K562 (cell line): ENCODE measurements around the gene RERE. TPM values are rescaled to one million over a fixed set of nuclear protein-coding genes. Genes with fewer than 3 reads are reported as not detected.

ENCODE experiments used
- ATAC-seq: fragments of 200-7000 bp; cut with Tn5 transposase; 3 replicates; pipeline ENCODE4 v1.9.1; 2020; ENCODE audit warnings: moderate library complexity
- BruUV-seq: library from RNA; stranded (reverse); fragments of 400-500 nt; replicated peaks from 2 replicates; lab custom pipeline; 2021; lab: Mats Ljungman, UMichigan
- CTCF ChIA-PET: fragments of 300-600 bp; formaldehyde crosslinking; extraction: SDS; loops from one replicate; lab custom pipeline; 2021; ENCODE audit warnings: low intra/inter-chr PET ratio; lab: Yijun Ruan, JAX
- POLR2A ChIA-PET: fragments of 300-600, 350-650 bp; sonication (Branson Sonifier 250); formaldehyde crosslinking; extraction: SDS; loops from one replicate; lab custom pipeline; 2021; ENCODE audit warnings: antibody characterized with exemption, inconsistent platforms; lab: Yijun Ruan, JAX
- DNase-seq, 4 experiments: peaks; one replicate each; pipeline versions ENCODE4 v3.0.0 to v3.0.0-alpha.2; 2011 to 2018; ENCODE audit warnings: low spot score in 3 of 4, mixed read lengths in 3 of 4; ENCODE audit errors: extremely low read depth in 1 of 4
- FAIRE-seq: peaks from 2 replicates; lab custom pipeline; 2011; peaks lifted over from hg19 to GRCh38; lab: Jason Lieb, UNC
- H2AFZ ChIP-seq: 2 replicates; pipeline ENCODE4 v1.6.0; 2011; ENCODE audit warnings: low read depth, low read length, control low read depth, inconsistent platforms
- H3K27ac ChIP-seq: fragments of 200-600 bp; 3 replicates; pipeline ENCODE4 v1.8.0; 2011; ENCODE audit warnings: low read depth, mild to moderate bottlenecking, control low read depth, inconsistent platforms, low read length, moderate library complexity, mixed read lengths; ENCODE audit errors: extremely low read depth
- H3K27me3 ChIP-seq, 2 experiments: fragments of 300-600 bp in 1 of 2; 2 replicates in 1 of 2; 3 replicates in 1 of 2; pipeline versions ENCODE4 v1.6.0 to v1.8.0; 2011; ENCODE audit warnings: inconsistent platforms in 2 of 2, low read length in 2 of 2, mild to moderate bottlenecking in 1 of 2, mixed read lengths in 1 of 2, moderate library complexity in 1 of 2; ENCODE audit not compliant: control insufficient read depth in 2 of 2, insufficient read depth in 2 of 2
- H3K36me3 ChIP-seq: fragments of 300-600 bp; 3 replicates; pipeline ENCODE4 v1.8.0; 2011; ENCODE audit warnings: mild to moderate bottlenecking, low read length, inconsistent platforms; ENCODE audit not compliant: control insufficient read depth, insufficient read depth
- H3K4me1 ChIP-seq, 2 experiments: fragments of 200-600 bp in 1 of 2; replicated peaks in 1 of 2; 2 replicates in 1 of 2; 3 replicates in 1 of 2; pipeline versions ENCODE4 v1.5.1 to v1.8.0; 2011; ENCODE audit warnings: inconsistent platforms in 2 of 2, low read length in 2 of 2, mild to moderate bottlenecking in 1 of 2, mixed read lengths in 1 of 2, moderate library complexity in 1 of 2; ENCODE audit not compliant: control insufficient read depth in 2 of 2, insufficient read depth in 2 of 2
- H3K4me2 ChIP-seq: 2 replicates; pipeline ENCODE4 v1.6.1; 2011; ENCODE audit warnings: low read length, control low read depth, inconsistent platforms, mixed read lengths; ENCODE audit not compliant: insufficient read depth
- H3K4me3 ChIP-seq: fragments of 200-600 bp; sonication (generic), shearing (Covaris generic); 2 replicates; pipeline ENCODE4 v1.5.1; 2016; ENCODE audit warnings: control low read depth, inconsistent platforms
- H3K79me2 ChIP-seq: fragments of 200-600 bp; 3 replicates; pipeline ENCODE4 v1.8.0; 2011; ENCODE audit warnings: low read length, inconsistent platforms; ENCODE audit not compliant: control insufficient read depth, insufficient read depth
- H3K9ac ChIP-seq, 2 experiments: 2 replicates each; pipeline versions ENCODE4 v1.6.0 to v1.6.1; 2011; ENCODE audit warnings: low read depth in 2 of 2, low read length in 2 of 2, control low read depth in 1 of 2, inconsistent platforms in 1 of 2, mild to moderate bottlenecking in 1 of 2, mixed read lengths in 1 of 2; ENCODE audit not compliant: insufficient read depth in 1 of 2
- H3K9me1 ChIP-seq: one replicate; pipeline ENCODE4 v1.6.0; 2011; ENCODE audit warnings: inconsistent platforms, mild to moderate bottlenecking, low read length, moderate library complexity; ENCODE audit not compliant: control insufficient read depth, insufficient read depth
- H3K9me3 ChIP-seq: replicated peaks from 2 replicates; pipeline ENCODE4 v1.5.1; 2011; ENCODE audit warnings: low read depth, low read length, inconsistent platforms; ENCODE audit not compliant: control insufficient read depth, insufficient read depth
- H4K20me1 ChIP-seq: replicated peaks from 2 replicates; pipeline ENCODE4 v1.6.1; 2011; ENCODE audit warnings: low read length, inconsistent platforms, mixed read lengths; ENCODE audit not compliant: control insufficient read depth, insufficient read depth
- CBX5 ChIP-seq: IDR thresholded peaks from 2 replicates; pipeline ENCODE4 v1.6.1; 2014; ENCODE audit warnings: low read depth, borderline replicate concordance
- CTBP1 ChIP-seq: fragments of 450-650 bp; IDR thresholded peaks from 2 replicates; pipeline ENCODE4 v1.6.1; 2016; ENCODE audit warnings: borderline replicate concordance
- DACH1 ChIP-seq: fragments of 450-650 bp; IDR thresholded peaks from 2 replicates; pipeline ENCODE4 v1.6.1; 2018; ENCODE audit not compliant: partially characterized antibody
- GABPB2 ChIP-seq: fragments of 250-450 bp; sonication (Bioruptor Pico); conservative IDR thresholded peaks from 2 replicates; pipeline ENCODE4 v1.5.1; 2021; ENCODE audit warnings: mild to moderate bottlenecking
- HDAC1 ChIP-seq, 2 experiments: fragments of 450-650 bp; IDR thresholded peaks; 2 replicates each; pipeline ENCODE4 v1.6.1; 2016 to 2017; ENCODE audit warnings: inconsistent platforms in 1 of 2, mild to moderate bottlenecking in 1 of 2, moderate library complexity in 1 of 2
- LARP7 ChIP-seq: fragments of 450-650 bp; IDR thresholded peaks from 2 replicates; pipeline ENCODE4 v1.6.1; 2016
- MEF2D ChIP-seq: conservative IDR thresholded peaks from 2 replicates; pipeline ENCODE4 v1.6.1; 2016; ENCODE audit warnings: low read depth, missing genetic modification characterization, missing compliant biosample characterization
- MYC ChIP-seq, 2 experiments: fragments of 250-450 bp in 1 of 2; sonication (Bioruptor Pico) in 1 of 2; IDR thresholded peaks; 2 replicates each; pipeline versions ENCODE4 v1.5.1 to v1.6.1; 2012 to 2021; ENCODE audit warnings: low read depth in 2 of 2, borderline replicate concordance in 1 of 2, improper control_type of control experiment in 1 of 2, low read length in 1 of 2, mild to moderate bottlenecking in 1 of 2, moderate library complexity in 1 of 2
- SPI1 ChIP-seq: IDR thresholded peaks from 2 replicates; pipeline ENCODE4 v1.6.1; 2011; ENCODE audit warnings: low read depth, low read length, control low read depth, borderline replicate concordance
- ZFX ChIP-seq: sonication (generic); formaldehyde crosslinking; IDR thresholded peaks from 2 replicates; pipeline ENCODE4 v1.8.0; 2022; ENCODE audit warnings: mild to moderate bottlenecking, missing genetic modification reagents, moderate library complexity
- WGBS: fragments of 100-300 bp; shearing (Covaris generic); methylation state at CpG from one replicate; pipeline ENCODE4 v1.1.6; 2016; ENCODE audit warnings: low coverage, mixed read lengths; ENCODE audit not compliant: insufficient coverage; ENCODE audit errors: missing lambda C conversion rate; 5-methylcytosine and 5-hydroxymethylcytosine counted together
- in situ Hi-C: fragments of 300-500 bp; cut with MboI; formaldehyde crosslinking; loops from 4 replicates; pipeline ENCODE4 v1.15.0; 2018; ENCODE audit warnings: inconsistent platforms, mixed read lengths
- intact Hi-C: fragments of 100-400 bp; cut with micrococcal nuclease; formaldehyde crosslinking; loops from 2 replicates; pipeline ENCODE4 v1.14.2; 2022
- polyA plus RNA-seq, 8 experiments: library from polyadenylated mRNA; depleted of rRNA in 4 of 8; stranded (reverse) in 5 of 8; unstranded in 3 of 8; fragments of >200 nt; fragmentation: Nextera tagmentation in 2 of 8; fragmentation: Illumina TruSeq in 1 of 8; extraction: Ambion mirVana in 2 of 8; extraction: Trizol in 1 of 8; gene quantifications; 2 replicates each; pipeline versions ENCODE4 v1.2.1 to v1.2.3, GENCODE V29; 2011 to 2014; ENCODE audit warnings: inconsistent platforms in 1 of 8, missing spikeins in 1 of 8
- total RNA-seq, 7 experiments: library from RNA; depleted of rRNA in 6 of 7; stranded (reverse); fragments of >200 nt in 6 of 7; fragmentation: Illumina TruSeq in 2 of 7; extraction: Trizol in 2 of 7; gene quantifications; 2 replicates each; pipeline versions ENCODE4 v1.2.1 to v1.2.3, GENCODE V29; 2011 to 2021; ENCODE audit warnings: low replicate concordance in 1 of 7
- TF ChIP-seq, protein P1 (sequence below): fragments of 450-650 bp; IDR thresholded peaks from 2 replicates; pipeline ENCODE4 v1.6.1; 2017; ENCODE audit warnings: mild to moderate bottlenecking, moderate library complexity
- TF ChIP-seq, protein P2 (sequence below), 2 experiments: fragments of 450-650 bp; conservative IDR thresholded peaks; 2 replicates each; pipeline ENCODE4 v1.6.1; 2017; ENCODE audit warnings: mild to moderate bottlenecking in 2 of 2, moderate library complexity in 2 of 2
- TF ChIP-seq, protein P3 (sequence below), 2 experiments: IDR thresholded peaks in 1 of 2; conservative IDR thresholded peaks in 1 of 2; 2 replicates each; pipeline ENCODE4 v1.6.1; 2016; ENCODE audit warnings: low read depth in 2 of 2, mild to moderate bottlenecking in 1 of 2, missing compliant biosample characterization in 1 of 2, missing genetic modification characterization in 1 of 2, moderate library complexity in 1 of 2
- TF ChIP-seq, protein P4 (sequence below): fragments of 450-650 bp; formaldehyde crosslinking; IDR thresholded peaks from 2 replicates; pipeline ENCODE4 v1.4.0; 2020; ENCODE audit warnings: mild to moderate bottlenecking, moderate library complexity

Gene RERE
- total and polyA plus RNA-seq, 9 of the 15 experiments (the other 6 are each of a cell fraction or from before 2014, with no cell fraction given): 3.0 to 51.5 (median 13.4) TPM

DNA sequence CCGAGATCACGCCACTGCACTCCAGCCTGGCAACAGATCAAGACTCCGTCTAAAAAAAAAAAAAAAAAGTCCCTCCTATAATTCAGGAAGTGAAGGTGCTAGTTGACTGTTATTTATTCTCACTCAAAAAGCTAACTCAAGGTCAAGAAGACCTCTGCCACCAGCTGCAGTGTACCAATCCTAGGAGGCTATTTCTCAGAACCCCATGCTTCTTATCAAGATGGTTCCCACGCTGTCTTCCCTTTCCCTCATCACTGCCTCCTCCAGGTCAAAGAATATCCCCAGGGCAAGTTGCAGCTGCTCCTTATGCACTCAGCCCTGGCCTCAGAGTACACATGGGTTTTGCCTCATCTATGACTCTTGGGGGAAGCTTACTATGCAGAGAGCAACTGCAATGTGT is 53.6 kb downstream of the RERE start:
- no peak overlapping the region for H3K4me3 ChIP-seq
- 0 out of 2 replicates have a peak overlapping the region, but pooled peaks have one; percentile 9 for H3K4me2 ChIP-seq
- intact Hi-C loops: no loop called here
- in situ Hi-C loops: no loop called here
- H3K79me2 ChIP-seq: peaks cover 54% of the 10 kb centered on the region
- DNase-seq (peak; percentile 54 to 81 (median 69)), ATAC-seq (peak; percentile 90), FAIRE-seq (peak; percentile 66)
- no peak overlapping the region for H3K27ac ChIP-seq
- H4K20me1 ChIP-seq: peaks cover 7% of the 10 kb centered on the region; the same call in 1 of the 2 replicates
- no peaks in the 10 kb centered on the region for H3K9me1 ChIP-seq
- ChIA-PET CTCF (interaction anchor here (0.6 kb wide), 1 partner anchor 54 kb away, joined by 4 read pairs; the partner anchor contains the start of gene RERE), POLR2A (interaction anchor here (0.6 to 1.4 kb wide), 3 partner anchors 9 to 52 kb away, joined by 3 to 5 read pairs (median 3); no protein-coding TSS in a partner anchor)
- no peak overlapping the region for H2AFZ ChIP-seq
- no peaks in the 10 kb centered on the region for H3K9me3 ChIP-seq
- no TSS peak for BruUV-seq
- 57% methylated on average over 3 of the region's 4 CpGs for WGBS
- peaks cover 10 to 26% of the 10 kb centered on the region in 2 experiments; a peak in 4 of 5 replicates for H3K4me1 ChIP-seq
- H3K27me3 ChIP-seq: no peaks in the 10 kb centered on the region
- no peak overlapping the region for H3K9ac ChIP-seq
- H3K36me3 ChIP-seq: peaks cover 10% of the 10 kb centered on the region
- TF ChIP-seq SPI1 (0 out of 2 replicates have a peak, but pooled peaks have one; percentile 34), CBX5 (no peak), ZFX (CRISPR knock-in tag) (no peak), LARP7 (no peak), CTBP1 (peak; percentile 69; the same call in 1 of the 2 replicates), MYC (IDR thresholded peaks at IDR 0.05; ENCODE audit: low read depth, low read length) (peak; percentile 56), MYC (CRISPR knock-in tag; IDR thresholded peaks at IDR 0.05; ENCODE audit: borderline replicate concordance, low read depth) (no peak), DACH1 (peak; percentile 10), HDAC1 (IDR thresholded peaks at IDR 0.05) (peak in 1 of 2 experiments; percentile 52; a peak in 2 of 4 replicates), GABPB2 (no peak), MEF2D (tag) (no peak)
- TF ChIP-seq, protein P1, sequence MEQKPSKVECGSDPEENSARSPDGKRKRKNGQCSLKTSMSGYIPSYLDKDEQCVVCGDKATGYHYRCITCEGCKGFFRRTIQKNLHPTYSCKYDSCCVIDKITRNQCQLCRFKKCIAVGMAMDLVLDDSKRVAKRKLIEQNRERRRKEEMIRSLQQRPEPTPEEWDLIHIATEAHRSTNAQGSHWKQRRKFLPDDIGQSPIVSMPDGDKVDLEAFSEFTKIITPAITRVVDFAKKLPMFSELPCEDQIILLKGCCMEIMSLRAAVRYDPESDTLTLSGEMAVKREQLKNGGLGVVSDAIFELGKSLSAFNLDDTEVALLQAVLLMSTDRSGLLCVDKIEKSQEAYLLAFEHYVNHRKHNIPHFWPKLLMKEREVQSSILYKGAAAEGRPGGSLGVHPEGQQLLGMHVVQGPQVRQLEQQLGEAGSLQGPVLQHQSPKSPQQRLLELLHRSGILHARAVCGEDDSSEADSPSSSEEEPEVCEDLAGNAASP: no peak
- TF ChIP-seq, protein P2, sequence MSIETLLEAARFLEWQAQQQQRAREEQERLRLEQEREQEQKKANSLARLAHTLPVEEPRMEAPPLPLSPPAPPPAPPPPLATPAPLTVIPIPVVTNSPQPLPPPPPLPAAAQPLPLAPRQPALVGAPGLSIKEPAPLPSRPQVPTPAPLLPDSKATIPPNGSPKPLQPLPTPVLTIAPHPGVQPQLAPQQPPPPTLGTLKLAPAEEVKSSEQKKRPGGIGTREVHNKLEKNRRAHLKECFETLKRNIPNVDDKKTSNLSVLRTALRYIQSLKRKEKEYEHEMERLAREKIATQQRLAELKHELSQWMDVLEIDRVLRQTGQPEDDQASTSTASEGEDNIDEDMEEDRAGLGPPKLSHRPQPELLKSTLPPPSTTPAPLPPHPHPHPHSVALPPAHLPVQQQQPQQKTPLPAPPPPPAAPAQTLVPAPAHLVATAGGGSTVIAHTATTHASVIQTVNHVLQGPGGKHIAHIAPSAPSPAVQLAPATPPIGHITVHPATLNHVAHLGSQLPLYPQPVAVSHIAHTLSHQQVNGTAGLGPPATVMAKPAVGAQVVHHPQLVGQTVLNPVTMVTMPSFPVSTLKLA (conservative IDR thresholded peaks at IDR 0.05): peak in 1 of 2 experiments; percentile 45; a peak in 2 of 4 replicates
- TF ChIP-seq, protein P3, sequence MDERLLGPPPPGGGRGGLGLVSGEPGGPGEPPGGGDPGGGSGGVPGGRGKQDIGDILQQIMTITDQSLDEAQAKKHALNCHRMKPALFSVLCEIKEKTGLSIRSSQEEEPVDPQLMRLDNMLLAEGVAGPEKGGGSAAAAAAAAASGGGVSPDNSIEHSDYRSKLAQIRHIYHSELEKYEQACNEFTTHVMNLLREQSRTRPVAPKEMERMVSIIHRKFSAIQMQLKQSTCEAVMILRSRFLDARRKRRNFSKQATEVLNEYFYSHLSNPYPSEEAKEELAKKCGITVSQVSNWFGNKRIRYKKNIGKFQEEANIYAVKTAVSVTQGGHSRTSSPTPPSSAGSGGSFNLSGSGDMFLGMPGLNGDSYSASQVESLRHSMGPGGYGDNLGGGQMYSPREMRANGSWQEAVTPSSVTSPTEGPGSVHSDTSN (CRISPR knock-in tag; IDR thresholded peaks at IDR 0.05; ENCODE audit: low read depth): no peak
- TF ChIP-seq, protein P3 (tag; conservative IDR thresholded peaks at IDR 0.05; ENCODE audit: low read depth): peak; percentile 52
- TF ChIP-seq, protein P4, sequence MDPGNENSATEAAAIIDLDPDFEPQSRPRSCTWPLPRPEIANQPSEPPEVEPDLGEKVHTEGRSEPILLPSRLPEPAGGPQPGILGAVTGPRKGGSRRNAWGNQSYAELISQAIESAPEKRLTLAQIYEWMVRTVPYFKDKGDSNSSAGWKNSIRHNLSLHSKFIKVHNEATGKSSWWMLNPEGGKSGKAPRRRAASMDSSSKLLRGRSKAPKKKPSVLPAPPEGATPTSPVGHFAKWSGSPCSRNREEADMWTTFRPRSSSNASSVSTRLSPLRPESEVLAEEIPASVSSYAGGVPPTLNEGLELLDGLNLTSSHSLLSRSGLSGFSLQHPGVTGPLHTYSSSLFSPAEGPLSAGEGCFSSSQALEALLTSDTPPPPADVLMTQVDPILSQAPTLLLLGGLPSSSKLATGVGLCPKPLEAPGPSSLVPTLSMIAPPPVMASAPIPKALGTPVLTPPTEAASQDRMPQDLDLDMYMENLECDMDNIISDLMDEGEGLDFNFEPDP (CRISPR knock-in tag): no peak
